ENCODE results near the gene RAB37. TPM values are rescaled to one million over a fixed set of nuclear protein-coding genes. Genes with fewer than 3 reads are reported as not detected.

Gene RAB37
- total and polyA plus RNA-seq, 2 of the 8 experiments (the other 6 are each of a cell fraction or from before 2014, with no cell fraction given): 5.5 to 6.1 TPM

DNA sequence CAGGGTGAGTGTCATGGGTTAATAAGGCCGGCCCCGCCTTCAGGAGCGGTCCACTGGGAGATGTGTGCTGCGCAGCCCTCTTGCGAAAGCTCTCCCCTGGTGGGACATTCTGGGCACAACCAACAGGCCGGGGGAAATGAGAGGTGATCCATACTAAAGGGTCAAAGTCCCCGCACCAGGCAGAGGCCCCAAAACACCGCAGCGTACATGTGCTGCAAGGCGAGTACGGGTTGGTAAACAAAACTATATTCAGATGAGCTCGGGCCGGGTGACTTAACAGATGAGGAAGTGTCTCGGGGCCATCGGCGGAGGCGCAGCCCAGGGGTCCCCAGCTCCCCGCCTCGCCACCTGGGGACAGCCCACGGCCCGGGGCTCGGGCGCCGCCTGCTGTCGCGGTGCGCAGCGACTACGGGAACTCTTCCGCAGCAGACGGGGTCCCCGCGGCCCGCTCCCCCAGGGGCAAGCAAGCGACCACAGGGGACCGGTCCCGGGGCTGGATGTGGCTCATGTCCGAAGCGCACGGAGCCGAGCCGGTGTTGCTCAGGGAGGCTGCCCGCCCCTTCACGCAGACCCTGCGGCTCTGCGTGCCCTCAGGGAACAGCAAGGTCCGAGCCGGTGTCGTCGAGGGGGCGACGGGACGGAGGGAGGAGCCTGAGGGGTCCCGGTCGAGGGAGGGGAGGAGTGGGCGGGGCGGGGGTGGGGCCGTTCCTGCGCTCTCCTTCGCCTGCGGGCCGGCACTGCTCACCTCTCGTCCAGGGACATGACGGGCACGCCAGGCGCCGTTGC lies at the start of gene RAB37 (continued):
- TF ChIP-seq, protein P1, sequence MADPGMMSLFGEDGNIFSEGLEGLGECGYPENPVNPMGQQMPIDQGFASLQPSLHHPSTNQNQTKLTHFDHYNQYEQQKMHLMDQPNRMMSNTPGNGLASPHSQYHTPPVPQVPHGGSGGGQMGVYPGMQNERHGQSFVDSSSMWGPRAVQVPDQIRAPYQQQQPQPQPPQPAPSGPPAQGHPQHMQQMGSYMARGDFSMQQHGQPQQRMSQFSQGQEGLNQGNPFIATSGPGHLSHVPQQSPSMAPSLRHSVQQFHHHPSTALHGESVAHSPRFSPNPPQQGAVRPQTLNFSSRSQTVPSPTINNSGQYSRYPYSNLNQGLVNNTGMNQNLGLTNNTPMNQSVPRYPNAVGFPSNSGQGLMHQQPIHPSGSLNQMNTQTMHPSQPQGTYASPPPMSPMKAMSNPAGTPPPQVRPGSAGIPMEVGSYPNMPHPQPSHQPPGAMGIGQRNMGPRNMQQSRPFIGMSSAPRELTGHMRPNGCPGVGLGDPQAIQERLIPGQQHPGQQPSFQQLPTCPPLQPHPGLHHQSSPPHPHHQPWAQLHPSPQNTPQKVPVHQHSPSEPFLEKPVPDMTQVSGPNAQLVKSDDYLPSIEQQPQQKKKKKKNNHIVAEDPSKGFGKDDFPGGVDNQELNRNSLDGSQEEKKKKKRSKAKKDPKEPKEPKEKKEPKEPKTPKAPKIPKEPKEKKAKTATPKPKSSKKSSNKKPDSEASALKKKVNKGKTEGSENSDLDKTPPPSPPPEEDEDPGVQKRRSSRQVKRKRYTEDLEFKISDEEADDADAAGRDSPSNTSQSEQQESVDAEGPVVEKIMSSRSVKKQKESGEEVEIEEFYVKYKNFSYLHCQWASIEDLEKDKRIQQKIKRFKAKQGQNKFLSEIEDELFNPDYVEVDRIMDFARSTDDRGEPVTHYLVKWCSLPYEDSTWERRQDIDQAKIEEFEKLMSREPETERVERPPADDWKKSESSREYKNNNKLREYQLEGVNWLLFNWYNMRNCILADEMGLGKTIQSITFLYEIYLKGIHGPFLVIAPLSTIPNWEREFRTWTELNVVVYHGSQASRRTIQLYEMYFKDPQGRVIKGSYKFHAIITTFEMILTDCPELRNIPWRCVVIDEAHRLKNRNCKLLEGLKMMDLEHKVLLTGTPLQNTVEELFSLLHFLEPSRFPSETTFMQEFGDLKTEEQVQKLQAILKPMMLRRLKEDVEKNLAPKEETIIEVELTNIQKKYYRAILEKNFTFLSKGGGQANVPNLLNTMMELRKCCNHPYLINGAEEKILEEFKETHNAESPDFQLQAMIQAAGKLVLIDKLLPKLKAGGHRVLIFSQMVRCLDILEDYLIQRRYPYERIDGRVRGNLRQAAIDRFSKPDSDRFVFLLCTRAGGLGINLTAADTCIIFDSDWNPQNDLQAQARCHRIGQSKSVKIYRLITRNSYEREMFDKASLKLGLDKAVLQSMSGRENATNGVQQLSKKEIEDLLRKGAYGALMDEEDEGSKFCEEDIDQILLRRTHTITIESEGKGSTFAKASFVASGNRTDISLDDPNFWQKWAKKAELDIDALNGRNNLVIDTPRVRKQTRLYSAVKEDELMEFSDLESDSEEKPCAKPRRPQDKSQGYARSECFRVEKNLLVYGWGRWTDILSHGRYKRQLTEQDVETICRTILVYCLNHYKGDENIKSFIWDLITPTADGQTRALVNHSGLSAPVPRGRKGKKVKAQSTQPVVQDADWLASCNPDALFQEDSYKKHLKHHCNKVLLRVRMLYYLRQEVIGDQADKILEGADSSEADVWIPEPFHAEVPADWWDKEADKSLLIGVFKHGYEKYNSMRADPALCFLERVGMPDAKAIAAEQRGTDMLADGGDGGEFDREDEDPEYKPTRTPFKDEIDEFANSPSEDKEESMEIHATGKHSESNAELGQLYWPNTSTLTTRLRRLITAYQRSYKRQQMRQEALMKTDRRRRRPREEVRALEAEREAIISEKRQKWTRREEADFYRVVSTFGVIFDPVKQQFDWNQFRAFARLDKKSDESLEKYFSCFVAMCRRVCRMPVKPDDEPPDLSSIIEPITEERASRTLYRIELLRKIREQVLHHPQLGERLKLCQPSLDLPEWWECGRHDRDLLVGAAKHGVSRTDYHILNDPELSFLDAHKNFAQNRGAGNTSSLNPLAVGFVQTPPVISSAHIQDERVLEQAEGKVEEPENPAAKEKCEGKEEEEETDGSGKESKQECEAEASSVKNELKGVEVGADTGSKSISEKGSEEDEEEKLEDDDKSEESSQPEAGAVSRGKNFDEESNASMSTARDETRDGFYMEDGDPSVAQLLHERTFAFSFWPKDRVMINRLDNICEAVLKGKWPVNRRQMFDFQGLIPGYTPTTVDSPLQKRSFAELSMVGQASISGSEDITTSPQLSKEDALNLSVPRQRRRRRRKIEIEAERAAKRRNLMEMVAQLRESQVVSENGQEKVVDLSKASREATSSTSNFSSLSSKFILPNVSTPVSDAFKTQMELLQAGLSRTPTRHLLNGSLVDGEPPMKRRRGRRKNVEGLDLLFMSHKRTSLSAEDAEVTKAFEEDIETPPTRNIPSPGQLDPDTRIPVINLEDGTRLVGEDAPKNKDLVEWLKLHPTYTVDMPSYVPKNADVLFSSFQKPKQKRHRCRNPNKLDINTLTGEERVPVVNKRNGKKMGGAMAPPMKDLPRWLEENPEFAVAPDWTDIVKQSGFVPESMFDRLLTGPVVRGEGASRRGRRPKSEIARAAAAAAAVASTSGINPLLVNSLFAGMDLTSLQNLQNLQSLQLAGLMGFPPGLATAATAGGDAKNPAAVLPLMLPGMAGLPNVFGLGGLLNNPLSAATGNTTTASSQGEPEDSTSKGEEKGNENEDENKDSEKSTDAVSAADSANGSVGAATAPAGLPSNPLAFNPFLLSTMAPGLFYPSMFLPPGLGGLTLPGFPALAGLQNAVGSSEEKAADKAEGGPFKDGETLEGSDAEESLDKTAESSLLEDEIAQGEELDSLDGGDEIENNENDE (IDR thresholded peaks at IDR 0.05; ENCODE audit: insufficient replicate concordance, low read length): no peak
- TF ChIP-seq SIX5 (IDR thresholded peaks at IDR 0.05; ENCODE audit: low read depth, low read length) (no peak), YY1 (IDR thresholded peaks at IDR 0.05; ENCODE audit: low read depth, low read length) (no peak), CHD2 (IDR thresholded peaks at IDR 0.05; ENCODE audit: low read length) (no peak), NRF1 (IDR thresholded peaks at IDR 0.05; ENCODE audit: low read depth, low read length) (no peak), SP1 (IDR thresholded peaks at IDR 0.05; ENCODE audit: low read depth, low read length) (no peak), HDAC2 (IDR thresholded peaks at IDR 0.05; ENCODE audit: borderline replicate concordance in 1 of 2, low read depth in 2 of 2, low read length in 2 of 2) (peak in 1 of 2 experiments; percentile 13; a peak in 1 of 4 replicates), SIRT6 (IDR thresholded peaks at IDR 0.05; ENCODE audit: low read length) (no peak)

Measured in H1 (cell line).